Gastrocnemius medialis (tissue), 4 donors: ENCODE data around the gene CCR1.

Experiments used
- CTCF ChIP-seq, 5 experiments: fragments of 450-650 bp in 3 of 5; fragments of 200-600 bp in 2 of 5; sonication (generic) in 2 of 5; IDR thresholded peaks in 4 of 5; conservative IDR thresholded peaks in 1 of 5; 1 replicate in 4 of 5; 2 replicates in 1 of 5; pipeline ENCODE4 v1.5.1; 2016 to 2019; ENCODE audit warnings: antibody characterized with exemption in 5 of 5, mild to moderate bottlenecking in 3 of 5, moderate library complexity in 3 of 5
- POLR2A ChIP-seq, 2 donors: fragments of 450-650 bp; IDR thresholded peaks; one replicate each; pipeline ENCODE4 v1.6.1; 2017; ENCODE audit warnings: antibody characterized with exemption in 2 of 2, mild to moderate bottlenecking in 2 of 2, moderate library complexity in 2 of 2

- TF ChIP-seq POLR2A (IDR thresholded peaks at IDR 0.05): no peak
- no peak for TF ChIP-seq CTCF (IDR thresholded peaks at IDR 0.05 in 4 of 5, conservative IDR thresholded peaks at IDR 0.05 in 1 of 5)
Measured at GRCh38 chr3:46235425-46235824, 27.3 kb upstream of the CCR1 start.
